H4 (cell line): Measurements from ENCODE around the gene PPIL6. TPM values are rescaled to one million over a fixed set of nuclear protein-coding genes. Genes with fewer than 3 reads are reported as not detected.

Experiments used
- DNase-seq: peaks from one replicate; pipeline ENCODE4 v3.0.0-alpha.2; 2015; ENCODE audit warnings: low spot score
- total RNA-seq: library from RNA; depleted of rRNA; stranded (reverse); fragments of >200 nt; shearing (Covaris generic); gene quantifications from 2 replicates; pipeline ENCODE4 v1.2.3, GENCODE V29; 2014; rRNA removed

The PPIL6 gene
- total RNA-seq, result 1.0 TPM in 1 of 2 replicates, not detected in the other

DNA sequence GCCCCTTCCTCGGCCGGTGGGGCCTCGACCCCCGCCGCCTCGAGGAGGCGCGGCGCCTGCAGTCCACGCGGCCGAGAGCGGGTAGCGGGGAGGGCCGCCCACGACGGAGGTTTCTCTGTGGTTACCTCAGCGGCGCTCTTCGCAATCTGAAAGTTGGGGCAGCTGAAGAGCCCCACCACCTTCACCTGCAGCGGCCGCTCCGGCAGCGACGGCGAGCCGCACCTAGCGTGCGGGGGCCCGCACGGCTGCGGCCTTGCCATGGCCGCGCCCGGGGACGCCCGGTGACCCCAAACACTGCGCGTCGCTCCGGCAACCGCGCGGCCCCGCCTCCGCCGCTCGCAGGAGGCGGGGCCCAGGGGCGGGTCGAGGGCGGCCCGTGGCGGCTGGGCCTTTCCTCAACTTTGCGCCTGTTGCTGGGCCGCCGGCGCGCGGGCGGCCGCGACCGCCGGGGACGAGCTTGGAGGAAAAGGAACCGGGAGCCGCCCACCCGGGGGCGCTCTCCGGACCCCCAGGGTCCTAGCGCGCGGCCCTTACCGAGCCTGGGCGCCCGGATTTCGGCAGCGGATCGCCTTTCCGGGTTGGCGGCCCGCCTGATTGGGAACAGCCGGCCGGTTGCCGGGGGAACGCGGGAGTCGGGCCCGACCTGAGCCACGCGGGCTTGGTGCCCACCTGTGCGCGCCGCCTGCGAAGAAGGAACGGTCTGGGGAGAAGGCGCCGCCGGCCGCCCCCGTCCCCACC lies at the start of gene PPIL6, which contains the start of gene SMPD2:
Gene PPIL6 (minus strand): TSS at position 298 of the 738 bp plus-strand sequence. CDS start 38 bp downstream, at position 260.
Gene SMPD2 (plus strand): TSS at position 394 of the 738 bp plus-strand sequence. CDS start 398 bp downstream, outside the sequence.
- peak; percentile 33 for DNase-seq

DNA sequence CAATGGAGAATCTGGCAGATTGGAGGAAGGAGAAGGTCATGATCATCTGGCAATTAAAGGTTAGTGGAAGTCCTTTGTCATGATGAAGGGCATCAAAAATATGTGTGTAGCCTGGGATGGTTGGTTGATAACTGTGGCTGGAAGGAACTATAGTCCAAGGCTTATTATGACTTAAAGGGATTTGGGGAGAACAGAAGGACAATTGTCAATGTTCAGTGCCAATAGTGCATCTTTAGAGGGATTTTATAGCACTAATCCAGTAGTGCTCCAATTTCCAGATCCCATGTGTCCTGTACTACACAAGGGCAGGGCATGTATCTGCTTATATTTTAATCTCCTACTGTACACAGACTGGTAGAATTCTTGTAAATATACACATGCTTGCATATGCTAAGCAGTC lies 47.6 kb upstream of the PPIL6 start:
- DNase-seq, result no peak

DNA sequence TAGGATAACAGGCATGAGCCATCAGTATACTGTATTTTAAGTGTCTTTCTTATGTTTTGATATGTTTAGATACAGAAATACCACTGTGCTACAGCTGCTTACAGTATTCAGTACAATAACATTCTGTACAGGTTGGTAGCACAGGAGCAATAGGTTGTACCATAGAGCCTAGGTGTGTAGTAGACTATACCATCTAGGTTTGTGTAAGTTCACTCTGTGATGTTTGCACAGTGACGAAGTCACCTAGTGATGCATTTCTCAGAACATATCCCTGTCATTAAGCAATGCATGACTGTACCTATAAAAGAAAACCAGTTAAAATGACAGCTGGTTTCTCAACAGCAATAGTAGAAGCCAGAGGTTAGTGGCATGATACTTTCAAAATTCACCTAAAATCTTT lies 45.6 kb upstream of the PPIL6 start:
- DNase-seq, result no peak

GRCh38 chr6:109485266-109485935 lies 45.0 kb upstream of the PPIL6 start:
- DNase-seq, result no peak

DNA sequence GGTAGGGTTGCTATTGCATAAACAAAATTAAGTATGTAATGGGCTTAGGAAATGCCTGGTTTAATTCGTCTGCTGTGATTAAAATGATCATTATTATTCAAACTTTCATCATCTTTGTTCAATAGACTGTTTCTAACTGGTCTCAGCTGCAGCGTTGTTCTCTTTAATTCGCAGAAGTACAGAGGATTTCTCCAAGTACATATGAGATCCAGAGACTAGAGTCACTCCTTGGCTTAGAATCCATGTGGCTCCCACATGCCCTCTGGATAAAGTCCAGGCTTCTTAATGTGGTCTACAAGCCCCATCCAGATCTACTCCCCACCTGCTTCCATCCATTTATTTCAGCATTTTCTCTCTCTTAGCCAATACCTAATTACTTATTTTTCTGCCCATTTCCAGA lies 43.7 kb upstream of the PPIL6 start:
- DNase-seq, result no peak

- no peak for DNase-seq
Observed at GRCh38 chr6:109483735-109484057, 43.3 kb upstream of the PPIL6 start.

- DNase-seq, result peak; percentile 62
Observed at GRCh38 chr6:109482905-109483734, 42.7 kb upstream of the PPIL6 start, which contains the start of gene ZBTB24. ZBTB24 (minus strand) TSS chr6:109483219; CDS start chr6:109482026, 1,193 bp downstream.

GRCh38 chr6:109480993-109481480 lies 40.6 kb upstream of the PPIL6 start:
- no peak for DNase-seq

DNA sequence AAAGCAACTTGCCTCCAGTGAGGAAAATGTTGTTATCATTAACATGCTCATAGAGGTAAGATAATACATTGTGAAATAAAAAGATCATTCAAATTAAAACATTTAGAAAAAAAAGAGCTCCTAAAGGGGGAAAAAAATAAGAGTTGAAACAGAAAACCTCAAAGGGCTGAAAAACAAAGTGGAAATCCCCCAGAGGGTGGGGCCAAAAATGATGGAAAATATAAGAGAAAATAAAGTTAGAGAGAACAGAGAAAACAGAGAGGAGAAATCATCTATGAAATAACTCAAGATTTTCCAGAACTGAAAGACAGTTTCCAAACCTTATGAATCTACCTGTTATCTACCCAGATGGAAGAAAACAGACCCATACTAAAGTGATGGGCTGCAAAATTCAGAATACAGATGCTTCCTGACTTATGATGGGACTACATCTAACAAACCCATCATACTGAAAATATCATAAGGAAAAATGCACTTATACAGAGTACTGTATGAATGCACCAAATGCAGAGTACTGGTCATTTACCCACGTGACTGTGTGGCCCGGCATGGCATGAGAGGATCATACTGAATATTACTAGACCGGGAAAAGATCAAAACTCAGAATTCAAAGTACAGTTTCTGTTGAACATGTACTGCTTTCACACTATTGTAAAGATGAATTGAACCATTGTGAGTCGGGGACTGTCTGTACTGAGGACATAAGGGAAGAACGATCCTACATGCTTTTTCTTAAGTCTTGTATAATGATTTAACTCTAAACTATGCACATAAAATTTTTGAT lies 38.6 kb upstream of the PPIL6 start:
- no peak for DNase-seq

- DNase-seq, result no peak
Observed at GRCh38 chr6:109478222-109478805, 37.9 kb upstream of the PPIL6 start.

GRCh38 chr6:109477725-109478124 lies 37.3 kb upstream of the PPIL6 start:
- no peak for DNase-seq

DNA sequence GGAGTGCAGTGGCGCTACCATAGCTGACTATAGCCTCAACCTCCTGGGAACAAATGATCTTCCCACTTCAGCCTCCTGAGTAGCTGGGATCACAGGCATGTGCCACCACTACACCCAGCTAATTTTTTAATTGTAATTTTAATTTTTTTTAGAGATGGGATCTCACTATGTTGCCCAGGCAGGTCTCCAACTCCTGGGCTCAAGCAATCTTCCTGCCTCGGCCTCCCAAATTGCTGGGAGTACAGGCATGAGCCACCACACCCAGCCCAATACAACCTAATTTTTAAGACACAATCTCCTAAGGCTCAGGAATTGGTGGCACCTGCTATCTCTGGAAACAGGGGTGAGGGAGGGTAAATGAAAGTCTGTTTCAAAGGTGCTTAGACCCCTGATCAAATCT lies 36.8 kb upstream of the PPIL6 start:
- DNase-seq, result no peak

DNA sequence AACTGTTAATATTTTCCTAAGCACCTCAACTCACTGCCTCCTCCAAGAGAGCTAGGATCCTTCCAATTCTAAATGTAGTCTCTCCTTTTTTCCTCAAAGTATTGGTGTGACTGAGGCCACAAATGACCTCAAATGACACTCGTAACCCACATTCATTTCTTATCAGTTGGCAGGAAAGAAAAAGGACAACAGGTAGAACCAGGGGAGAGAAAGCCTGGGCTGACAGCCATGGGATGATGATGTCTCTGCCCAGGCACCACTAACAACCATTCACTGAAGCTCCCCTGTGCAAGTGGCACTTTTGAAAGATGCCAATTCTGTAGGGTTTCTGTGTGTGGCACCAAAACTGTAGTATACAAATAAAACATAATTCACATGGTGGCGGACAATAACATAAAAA lies 35.2 kb upstream of the PPIL6 start:
- no peak for DNase-seq

DNA sequence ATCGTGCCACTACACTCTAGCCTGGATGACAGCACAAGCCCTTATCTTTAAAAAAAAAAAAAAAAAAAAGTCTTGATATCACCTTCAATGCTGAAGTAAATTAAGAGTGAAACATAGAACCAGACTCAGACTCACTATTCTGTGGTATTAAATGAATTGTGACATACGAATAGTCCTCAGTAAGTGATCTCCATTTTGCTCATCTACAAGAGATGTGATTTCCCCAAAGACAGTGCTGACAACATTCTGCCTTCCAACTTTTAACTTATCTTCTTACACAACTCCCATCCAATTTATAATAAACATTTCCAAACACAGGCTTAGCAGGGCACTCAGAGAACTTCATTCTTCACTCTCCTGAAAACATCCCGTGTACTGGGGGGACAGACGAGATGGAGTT lies 34.6 kb upstream of the PPIL6 start:
- DNase-seq, result no peak

- DNase-seq, result no peak
Observed at GRCh38 chr6:109473120-109473519, 32.7 kb upstream of the PPIL6 start.

GRCh38 chr6:109472132-109472995 lies 31.9 kb upstream of the PPIL6 start:
- DNase-seq, result no peak

DNA sequence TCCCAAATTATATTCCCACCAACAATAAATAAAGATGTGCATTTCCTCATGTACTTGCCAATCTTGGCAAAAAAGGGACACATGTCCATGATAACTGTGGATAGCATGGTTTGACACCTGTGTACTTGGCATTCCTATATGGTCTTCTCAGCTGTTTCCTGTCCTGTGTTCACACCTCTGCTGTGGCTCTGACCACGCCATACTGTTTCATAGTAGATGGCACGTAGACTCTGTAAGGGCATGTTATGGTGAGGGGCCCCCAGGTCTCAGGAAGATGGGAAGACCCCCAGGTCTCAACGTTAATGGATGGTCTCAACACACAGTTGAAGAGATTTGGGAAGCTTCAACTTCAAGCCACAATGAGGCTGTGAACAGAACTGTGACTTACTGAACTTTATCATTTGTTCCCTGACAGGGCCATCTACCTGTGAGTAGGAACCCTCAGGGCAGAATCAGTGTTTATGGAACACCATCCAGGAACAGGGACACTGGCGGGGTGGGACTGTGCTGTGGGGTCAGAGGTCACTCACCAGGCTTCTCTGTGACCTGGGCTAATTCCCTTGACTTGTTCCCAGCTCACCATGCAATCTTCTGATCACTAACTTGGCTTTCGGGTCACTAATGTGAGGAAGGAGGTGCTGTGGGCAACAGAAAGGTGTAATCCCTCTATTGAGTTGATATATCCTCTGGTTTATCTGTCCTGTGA lies 30.8 kb upstream of the PPIL6 start:
- no peak for DNase-seq

DNA sequence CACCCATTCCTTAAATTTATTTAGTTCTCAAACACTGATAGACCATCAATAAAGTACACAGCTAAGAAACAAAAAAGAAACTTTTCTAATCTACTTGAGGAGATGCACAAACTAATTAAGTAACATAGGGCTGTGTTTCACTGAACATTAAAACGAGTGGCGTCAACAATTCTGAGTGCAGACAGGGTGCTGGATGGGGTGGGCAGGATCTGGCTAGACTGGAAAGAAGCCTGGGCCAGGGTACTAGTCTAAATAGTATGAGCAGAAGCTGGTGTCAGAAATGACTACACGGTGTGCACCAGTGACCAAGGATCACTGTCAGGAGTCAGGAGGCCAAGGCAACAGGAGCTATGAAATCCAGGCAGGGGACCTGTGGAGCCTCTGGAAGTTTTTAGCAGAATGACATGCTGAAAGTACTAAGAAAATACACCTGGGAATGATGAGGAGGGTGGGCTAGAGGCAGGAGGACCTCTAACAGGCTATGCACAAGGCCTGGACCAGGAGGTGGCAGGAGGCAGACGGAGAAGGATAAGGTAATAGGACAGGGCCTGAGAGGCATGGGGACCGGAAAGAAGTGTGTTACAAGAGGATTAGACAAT lies 29.3 kb upstream of the PPIL6 start:
- DNase-seq, result no peak

- DNase-seq, result no peak
Observed at GRCh38 chr6:109467696-109468095, 27.3 kb upstream of the PPIL6 start.
